ENCODE data around the gene ATF7. TPM values are rescaled to one million over a fixed set of nuclear protein-coding genes. Genes with fewer than 3 reads are reported as not detected.

ATF7 gene
- total and polyA plus RNA-seq, 2 of the 13 experiments (the other 11 are each of a cell fraction or from before 2014, with no cell fraction given), result 9.6 to 16.2 TPM

- TF ChIP-seq ZNF318 (CRISPR knock-in tag; IDR thresholded peaks at IDR 0.05), result no peak
- TF ChIP-seq ARHGAP35 (CRISPR knock-in tag; IDR thresholded peaks at IDR 0.05; ENCODE audit: borderline replicate concordance), result no peak
- TF ChIP-seq ADNP (CRISPR knock-in tag; IDR thresholded peaks at IDR 0.05), result no peak
- TF ChIP-seq FLYWCH1 (CRISPR knock-in tag; IDR thresholded peaks at IDR 0.05), result no peak
- TF ChIP-seq, protein P1, sequence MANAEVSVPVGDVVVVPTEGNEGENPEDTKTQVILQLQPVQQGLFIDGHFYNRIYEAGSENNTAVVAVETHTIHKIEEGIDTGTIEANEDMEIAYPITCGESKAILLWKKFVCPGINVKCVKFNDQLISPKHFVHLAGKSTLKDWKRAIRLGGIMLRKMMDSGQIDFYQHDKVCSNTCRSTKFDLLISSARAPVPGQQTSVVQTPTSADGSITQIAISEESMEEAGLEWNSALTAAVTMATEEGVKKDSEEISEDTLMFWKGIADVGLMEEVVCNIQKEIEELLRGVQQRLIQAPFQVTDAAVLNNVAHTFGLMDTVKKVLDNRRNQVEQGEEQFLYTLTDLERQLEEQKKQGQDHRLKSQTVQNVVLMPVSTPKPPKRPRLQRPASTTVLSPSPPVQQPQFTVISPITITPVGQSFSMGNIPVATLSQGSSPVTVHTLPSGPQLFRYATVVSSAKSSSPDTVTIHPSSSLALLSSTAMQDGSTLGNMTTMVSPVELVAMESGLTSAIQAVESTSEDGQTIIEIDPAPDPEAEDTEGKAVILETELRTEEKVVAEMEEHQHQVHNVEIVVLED (CRISPR knock-in tag; IDR thresholded peaks at IDR 0.05; ENCODE audit: borderline replicate concordance), result no peak
- peak; percentile 94 for TF ChIP-seq RBM22 (optimal IDR thresholded peaks at IDR 0.05; ENCODE audit: low read length)
- TF ChIP-seq GTF2F1 (IDR thresholded peaks at IDR 0.05; ENCODE audit: low read length), result no peak
- TF ChIP-seq, protein P2, sequence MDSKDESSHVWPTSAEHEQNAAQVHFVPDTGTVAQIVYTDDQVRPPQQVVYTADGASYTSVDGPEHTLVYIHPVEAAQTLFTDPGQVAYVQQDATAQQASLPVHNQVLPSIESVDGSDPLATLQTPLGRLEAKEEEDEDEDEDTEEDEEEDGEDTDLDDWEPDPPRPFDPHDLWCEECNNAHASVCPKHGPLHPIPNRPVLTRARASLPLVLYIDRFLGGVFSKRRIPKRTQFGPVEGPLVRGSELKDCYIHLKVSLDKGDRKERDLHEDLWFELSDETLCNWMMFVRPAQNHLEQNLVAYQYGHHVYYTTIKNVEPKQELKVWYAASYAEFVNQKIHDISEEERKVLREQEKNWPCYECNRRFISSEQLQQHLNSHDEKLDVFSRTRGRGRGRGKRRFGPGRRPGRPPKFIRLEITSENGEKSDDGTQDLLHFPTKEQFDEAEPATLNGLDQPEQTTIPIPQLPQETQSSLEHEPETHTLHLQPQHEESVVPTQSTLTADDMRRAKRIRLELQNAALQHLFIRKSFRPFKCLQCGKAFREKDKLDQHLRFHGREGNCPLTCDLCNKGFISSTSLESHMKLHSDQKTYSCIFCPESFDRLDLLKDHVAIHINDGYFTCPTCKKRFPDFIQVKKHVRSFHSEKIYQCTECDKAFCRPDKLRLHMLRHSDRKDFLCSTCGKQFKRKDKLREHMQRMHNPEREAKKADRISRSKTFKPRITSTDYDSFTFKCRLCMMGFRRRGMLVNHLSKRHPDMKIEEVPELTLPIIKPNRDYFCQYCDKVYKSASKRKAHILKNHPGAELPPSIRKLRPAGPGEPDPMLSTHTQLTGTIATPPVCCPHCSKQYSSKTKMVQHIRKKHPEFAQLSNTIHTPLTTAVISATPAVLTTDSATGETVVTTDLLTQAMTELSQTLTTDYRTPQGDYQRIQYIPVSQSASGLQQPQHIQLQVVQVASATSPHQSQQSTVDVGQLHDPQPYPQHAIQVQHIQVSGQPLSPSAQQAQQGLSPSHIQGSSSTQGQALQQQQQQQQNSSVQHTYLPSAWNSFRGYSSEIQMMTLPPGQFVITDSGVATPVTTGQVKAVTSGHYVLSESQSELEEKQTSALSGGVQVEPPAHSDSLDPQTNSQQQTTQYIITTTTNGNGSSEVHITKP (CRISPR knock-in tag; IDR thresholded peaks at IDR 0.05; ENCODE audit: low read depth), result no peak
- peak; percentile 45; the same call in 1 of the 2 replicates for TF ChIP-seq SSRP1 (CRISPR knock-in tag; IDR thresholded peaks at IDR 0.05)
- TF ChIP-seq ZNF569 (CRISPR knock-in tag; IDR thresholded peaks at IDR 0.05; ENCODE audit: borderline replicate concordance), result no peak
Measured at GRCh38 chr12:53480491-53481442, 145.4 kb downstream of the ATF7 start (continued).

Measured in HepG2 (cell line).